Measurements from ENCODE around the gene NR1H3.
"Not testable (repeated sequence)": the region's sequence is repeated elsewhere in the genome, so short reads cannot be mapped to it uniquely, and the experiment has no call there.

Gene NR1H3

GRCh38 chr11:47257517-47258316 is at the start of gene NR1H3:
NR1H3 (plus strand) TSS chr11:47257996; CDS start chr11:47259217, 1,221 bp downstream.
- no peak for DNase-seq (ENCODE audit: low read depth, low spot score)

GRCh38 chr11:47208008-47208552 is 49.7 kb upstream of the NR1H3 start:
- DNase-seq (ENCODE audit: low read depth, low spot score) = not testable (repeated sequence)

GRCh38 chr11:47208628-47209027 is 49.2 kb upstream of the NR1H3 start:
- DNase-seq (ENCODE audit: low read depth, low spot score) = no peak

- no peak for DNase-seq (ENCODE audit: low read depth, low spot score)
Measured at GRCh38 chr11:47212938-47213337, 44.9 kb upstream of the NR1H3 start.

GRCh38 chr11:47213950-47214565 is 43.7 kb upstream of the NR1H3 start:
- no peak for DNase-seq (ENCODE audit: low read depth, low spot score)

GRCh38 chr11:47215366-47215910 is 42.4 kb upstream of the NR1H3 start:
- no peak for DNase-seq (ENCODE audit: low read depth, low spot score)

- no peak for DNase-seq (ENCODE audit: low read depth, low spot score)
Measured at GRCh38 chr11:47216121-47216798, 41.5 kb upstream of the NR1H3 start.

GRCh38 chr11:47220401-47220821 is 37.4 kb upstream of the NR1H3 start:
- DNase-seq (ENCODE audit: low read depth, low spot score) = no peak

GRCh38 chr11:47222696-47223095 is 35.1 kb upstream of the NR1H3 start:
- no peak for DNase-seq (ENCODE audit: low read depth, low spot score)

GRCh38 chr11:47225552-47226400 is 32.0 kb upstream of the NR1H3 start:
- DNase-seq (ENCODE audit: low read depth, low spot score) = no peak

- no peak for DNase-seq (ENCODE audit: low read depth, low spot score)
Measured at GRCh38 chr11:47229161-47229560, 28.6 kb upstream of the NR1H3 start.

- DNase-seq (ENCODE audit: low read depth, low spot score) = no peak
Measured at GRCh38 chr11:47233051-47233450, 24.7 kb upstream of the NR1H3 start.

- no peak for DNase-seq (ENCODE audit: low read depth, low spot score)
Measured at GRCh38 chr11:47233989-47234668, 23.7 kb upstream of the NR1H3 start.

GRCh38 chr11:47234669-47235100 is 23.1 kb upstream of the NR1H3 start:
- no peak for DNase-seq (ENCODE audit: low read depth, low spot score)

GRCh38 chr11:47235163-47235562 is 22.6 kb upstream of the NR1H3 start:
- no peak for DNase-seq (ENCODE audit: low read depth, low spot score)

GRCh38 chr11:47236482-47236881 is 21.3 kb upstream of the NR1H3 start:
- DNase-seq (ENCODE audit: low read depth, low spot score) = no peak

- DNase-seq (ENCODE audit: low read depth, low spot score) = no peak
Measured at GRCh38 chr11:47239852-47240251, 17.9 kb upstream of the NR1H3 start.

- no peak for DNase-seq (ENCODE audit: low read depth, low spot score)
Measured at GRCh38 chr11:47241841-47242301, 15.9 kb upstream of the NR1H3 start.

- no peak for DNase-seq (ENCODE audit: low read depth, low spot score)
Measured at GRCh38 chr11:47242596-47243192, 15.1 kb upstream of the NR1H3 start.

GRCh38 chr11:47243454-47243853 is 14.3 kb upstream of the NR1H3 start:
- DNase-seq (ENCODE audit: low read depth, low spot score) = no peak

Data from smooth muscle cell of the brain vasculature (primary cell).